GM19467 (cell line): Measurements from ENCODE around the gene FOSL2.

ENCODE experiments used
- ATAC-seq: cut with Tn5 transposase; IDR thresholded peaks from one replicate; pipeline ENCODE4 v1.9.1; 2021; ENCODE audit warnings: mild to moderate bottlenecking, moderate library complexity; ENCODE audit not compliant: unreplicated experiment

The FOSL2 gene

DNA sequence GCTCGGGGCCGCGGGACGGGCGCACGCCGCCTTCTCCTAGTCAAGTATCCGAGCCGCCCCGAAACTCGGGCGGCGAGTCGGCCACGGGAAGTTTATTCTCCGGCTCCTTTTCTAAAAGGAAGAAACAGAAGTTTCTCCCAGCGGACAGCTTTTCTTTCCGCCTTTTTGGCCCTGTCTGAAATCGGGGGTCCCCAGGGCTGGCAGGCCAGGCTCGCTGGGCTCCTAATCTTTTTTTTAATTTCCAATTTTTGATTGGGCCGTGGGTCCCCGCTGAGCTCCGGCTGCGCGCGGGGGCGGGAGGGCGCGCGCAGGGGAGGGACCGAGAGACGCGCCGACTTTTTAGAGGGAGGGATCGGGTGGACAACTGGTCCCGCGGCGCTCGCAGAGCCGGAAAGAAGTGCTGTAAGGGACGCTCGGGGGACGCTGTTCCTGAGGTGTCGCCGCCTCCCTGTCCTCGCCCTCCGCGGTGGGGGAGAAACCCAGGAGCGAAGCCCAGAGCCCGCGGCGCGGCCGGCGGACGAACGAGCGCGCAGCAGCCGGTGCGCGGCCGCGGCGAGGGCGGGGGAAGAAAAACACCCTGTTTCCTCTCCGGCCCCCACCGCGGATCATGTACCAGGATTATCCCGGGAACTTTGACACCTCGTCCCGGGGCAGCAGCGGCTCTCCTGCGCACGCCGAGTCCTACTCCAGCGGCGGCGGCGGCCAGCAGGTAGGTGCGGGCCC, 617 bp downstream of the FOSL2 start:
- ATAC-seq: no peak

DNA sequence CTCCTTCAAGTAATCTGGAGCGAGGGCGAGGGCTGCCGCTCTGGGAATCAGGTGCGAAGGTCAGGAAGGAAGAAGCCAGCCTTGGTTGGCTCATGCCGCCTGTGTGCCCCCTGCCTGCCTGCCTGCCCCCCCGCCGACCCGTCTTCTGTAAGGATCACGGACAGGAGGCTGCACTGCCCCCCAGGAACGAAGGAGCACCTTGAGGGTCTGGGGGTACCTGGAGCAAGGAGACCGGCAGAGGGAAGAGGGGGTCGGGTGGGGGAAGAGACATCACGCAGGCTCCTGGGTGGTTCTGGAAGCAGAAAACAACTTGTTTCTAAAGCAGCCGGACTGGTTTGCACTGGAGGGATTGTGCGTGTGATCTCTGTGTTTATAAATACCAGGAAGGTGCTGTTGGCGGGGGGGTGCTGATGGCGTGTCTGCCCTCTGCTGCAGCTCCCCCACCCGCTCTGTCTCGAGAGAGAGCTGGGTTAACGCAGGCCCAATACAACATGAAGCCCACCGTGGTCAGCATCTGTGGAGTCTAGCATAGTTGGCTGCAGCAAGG, 1.7 kb downstream of the FOSL2 start:
- ATAC-seq: no peak

DNA sequence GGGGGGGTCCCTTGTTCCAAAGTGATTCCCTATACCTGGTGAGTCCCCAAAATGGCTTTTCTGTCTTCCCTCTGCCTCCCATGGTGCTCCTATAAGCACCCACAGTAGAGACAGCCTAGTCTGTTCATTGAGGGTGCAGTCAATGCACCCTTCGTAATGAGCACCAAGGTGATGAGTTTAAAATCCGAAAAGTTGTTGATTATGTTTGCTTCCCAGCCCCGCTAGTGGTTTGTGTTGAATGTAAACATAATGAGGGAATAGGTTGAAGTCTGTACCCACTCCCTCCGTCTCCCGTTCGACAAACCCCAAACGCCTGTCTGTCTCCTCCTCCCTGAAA, 2.3 kb downstream of the FOSL2 start:
- no peak for ATAC-seq

DNA sequence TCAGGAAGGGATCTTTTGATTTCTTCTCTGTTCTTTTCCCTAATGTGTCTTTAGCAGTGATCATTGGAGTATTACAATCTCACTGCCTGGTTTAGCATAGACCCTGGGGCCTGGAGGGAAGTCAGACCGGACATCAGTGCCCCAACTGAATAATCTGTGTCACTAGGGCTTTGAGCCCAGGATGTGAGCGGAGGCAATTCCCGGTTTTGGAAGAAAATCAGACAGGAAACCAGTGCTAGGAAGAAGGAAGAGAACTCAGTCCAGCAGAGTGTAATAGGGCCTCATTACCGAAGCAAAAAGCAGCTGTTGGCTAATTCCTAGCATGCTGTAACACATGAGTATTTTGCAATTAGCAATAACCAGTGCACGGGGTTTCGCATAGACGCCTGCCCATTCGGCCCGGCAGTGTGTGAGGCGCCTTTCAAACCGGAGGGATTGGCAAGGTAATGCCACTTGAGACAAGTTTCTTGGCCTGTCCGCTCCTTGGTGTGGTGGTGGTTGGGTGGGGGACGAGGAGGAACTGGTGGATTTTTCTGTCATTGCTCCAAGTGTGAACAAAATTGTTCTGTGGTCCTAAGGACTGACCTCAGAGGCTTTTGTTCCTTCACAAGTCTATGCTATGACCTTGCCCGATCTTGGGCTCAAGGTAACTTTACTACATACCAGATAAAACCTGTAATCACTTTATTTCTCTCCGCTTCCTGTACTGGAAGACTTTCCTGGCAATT, 2.8 kb downstream of the FOSL2 start:
- ATAC-seq: no peak

DNA sequence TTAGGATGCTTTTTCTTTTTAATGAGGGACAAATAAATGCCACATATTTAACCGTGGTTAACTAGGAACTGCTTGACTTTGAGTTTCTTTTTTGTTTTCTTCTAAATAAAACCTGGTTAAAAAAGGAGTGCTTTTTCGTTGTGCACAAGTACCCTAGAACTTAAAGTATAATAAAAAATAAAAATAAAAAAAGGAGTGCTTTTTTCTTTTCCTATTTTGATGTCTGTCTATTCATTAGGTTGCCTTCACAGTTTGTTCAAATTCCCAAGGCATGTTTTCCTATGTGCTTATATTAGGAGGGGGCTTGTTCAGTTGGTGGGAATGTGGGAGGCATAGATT, 4.4 kb downstream of the FOSL2 start:
- ATAC-seq: no peak

DNA sequence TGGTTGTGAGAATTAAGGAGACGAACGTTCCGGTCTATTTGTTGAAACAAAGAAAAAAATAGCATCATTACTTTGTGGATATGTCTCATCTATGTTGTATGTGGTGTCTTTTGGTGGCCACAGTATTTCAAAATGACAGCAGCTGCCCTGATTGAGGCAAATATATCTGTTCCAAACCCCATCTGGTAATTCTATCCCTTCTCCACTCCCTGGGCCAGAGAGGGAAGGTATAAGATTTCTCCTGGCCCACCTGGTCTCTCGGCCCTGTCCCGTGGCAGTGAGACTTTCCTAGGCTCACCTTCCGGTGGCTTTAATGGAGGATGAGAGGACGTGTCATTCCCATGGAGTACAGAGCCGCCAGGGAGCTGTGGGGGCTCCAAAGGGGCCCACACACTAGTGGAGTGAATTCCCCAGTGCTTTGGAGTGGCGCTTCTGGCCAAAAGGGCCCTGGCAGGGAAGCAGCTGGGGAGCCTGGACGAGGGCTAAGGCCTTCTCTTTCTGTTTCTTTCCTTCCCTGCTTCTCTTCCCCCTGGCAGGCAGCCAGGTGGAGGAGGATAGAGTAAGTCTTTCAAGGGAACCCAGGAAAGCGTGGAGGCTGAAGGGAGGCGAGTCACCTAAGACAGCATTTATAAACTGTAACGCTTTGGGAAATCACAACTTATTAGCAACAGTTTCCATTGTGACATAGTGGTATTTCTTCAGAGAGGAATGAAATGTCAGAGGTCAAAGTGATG, 5.6 kb downstream of the FOSL2 start:
- no peak for ATAC-seq

DNA sequence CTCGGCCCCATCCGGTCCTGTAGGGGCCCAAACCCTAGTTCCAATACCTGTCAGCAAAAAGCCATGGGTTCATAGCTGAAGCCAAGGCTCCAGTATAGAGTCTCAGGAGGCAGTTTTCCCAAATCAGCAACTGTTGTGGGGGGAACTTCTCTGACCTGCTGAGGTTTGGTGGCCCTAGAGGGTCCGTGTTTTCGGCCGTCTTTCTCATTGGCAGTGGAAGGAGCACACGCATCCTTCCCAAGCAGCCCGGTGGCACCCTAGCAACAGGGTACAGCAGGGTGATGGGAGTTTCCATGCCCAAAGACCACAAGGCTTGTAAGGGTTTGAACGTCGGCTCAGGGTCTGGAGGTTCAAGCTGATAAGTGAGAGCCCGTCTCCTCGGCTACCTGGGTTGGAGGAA, 6.6 kb downstream of the FOSL2 start:
- no peak for ATAC-seq

DNA sequence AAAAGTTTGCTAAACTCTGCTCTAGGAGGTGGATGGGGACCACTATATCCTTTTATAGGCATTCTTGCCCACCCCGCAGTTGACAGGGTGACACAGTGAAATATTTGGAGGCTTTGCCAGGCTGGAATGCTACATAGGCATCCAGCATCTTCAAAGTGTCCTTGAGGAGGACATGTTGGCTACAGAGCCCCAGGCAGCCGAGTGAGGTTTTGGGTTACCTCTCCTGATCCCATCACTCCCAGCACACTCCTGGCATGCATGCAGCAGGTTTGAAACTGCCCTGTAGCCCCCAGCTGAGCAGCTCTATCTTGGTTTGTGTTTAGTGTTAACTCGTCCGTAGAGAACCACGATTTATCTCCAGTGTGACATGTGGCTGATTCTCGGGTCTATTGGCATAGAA, 7.3 kb downstream of the FOSL2 start:
- ATAC-seq: no peak

DNA sequence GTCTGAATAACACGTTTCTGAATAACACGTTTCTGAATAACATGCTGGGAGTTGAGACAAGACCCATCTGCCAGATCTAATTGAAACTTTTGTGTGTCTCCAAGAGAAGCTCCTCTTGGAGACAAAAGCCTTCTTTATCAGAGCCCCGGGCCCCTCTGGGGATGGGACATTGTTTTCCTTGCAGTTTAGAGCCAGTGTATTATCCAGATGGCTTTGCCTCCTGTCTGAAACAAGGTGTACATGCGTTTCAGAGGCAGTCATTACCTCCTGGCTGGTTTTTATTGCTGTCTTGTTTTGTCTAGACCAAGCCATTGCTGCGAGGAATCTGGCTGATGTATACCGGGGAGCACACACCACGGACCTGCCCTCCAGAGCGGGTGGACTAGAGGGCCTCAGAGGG, 7.8 kb downstream of the FOSL2 start:
- ATAC-seq: no peak

DNA sequence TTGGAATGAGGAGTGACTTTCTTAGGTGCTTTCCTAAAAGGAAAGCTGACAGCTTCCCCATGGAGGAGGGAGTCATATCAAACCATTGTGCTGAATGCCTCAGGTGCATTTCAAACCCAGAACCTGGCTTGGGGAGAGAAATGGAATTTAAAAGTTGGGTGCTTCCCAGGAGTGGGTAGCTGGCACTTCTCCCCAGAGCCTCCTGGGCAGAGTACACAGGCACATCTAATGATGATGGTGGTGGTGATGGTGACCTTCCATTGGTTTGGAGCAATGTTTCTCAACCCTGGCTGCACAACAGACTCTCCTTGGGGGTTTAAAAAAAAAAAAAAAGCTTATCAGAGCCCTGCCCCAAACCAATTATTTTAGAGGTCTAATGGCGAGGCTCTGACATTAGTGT, 8.3 kb downstream of the FOSL2 start:
- no peak for ATAC-seq

DNA sequence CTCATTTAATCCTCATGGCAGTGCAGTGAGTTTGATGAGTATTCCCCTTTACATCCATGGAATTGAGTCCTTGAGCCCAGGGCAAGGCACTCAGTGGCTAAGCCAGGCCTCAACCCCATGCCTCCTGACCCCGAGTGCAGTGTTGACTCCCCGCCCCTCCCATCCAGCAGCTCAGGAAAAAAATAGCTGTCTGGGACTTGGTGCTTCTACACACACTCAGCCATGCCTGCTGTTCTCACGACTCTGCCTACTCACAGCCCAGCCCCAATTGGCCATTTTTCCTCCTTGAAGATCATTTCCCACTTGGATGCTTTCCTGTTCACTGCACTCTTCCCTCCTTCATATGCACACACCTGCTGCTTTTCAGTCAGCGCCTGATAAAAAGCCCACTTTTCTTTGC, 8.8 kb downstream of the FOSL2 start:
- ATAC-seq: no peak

DNA sequence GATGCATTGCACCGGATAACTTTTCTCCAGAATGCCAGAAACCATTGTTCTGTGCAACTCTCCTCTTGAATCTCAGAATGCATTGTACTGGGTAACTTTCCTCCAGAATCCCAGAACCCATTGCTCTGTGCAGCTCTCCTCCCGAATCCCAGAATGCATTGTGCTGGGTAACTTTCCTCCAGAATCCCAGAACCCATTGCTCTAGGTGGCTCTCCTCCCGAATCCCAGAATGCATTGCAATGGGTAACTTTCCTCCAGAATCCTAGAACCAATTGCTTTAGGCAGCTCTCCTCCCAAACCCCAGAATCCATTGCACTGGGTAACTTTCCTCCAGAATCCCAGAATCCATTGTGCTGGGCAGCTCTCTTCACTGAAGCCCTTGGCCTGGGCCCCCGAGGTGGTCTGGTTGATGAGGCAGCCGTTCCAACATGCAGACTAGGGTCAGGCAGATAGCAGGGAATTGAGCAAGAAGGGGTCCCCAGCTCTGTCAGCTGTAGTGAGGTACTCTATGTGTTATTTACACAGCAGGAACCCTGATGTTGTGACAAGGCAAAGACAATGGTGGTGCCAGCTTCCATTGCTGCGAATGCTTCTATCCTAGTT, 9.4 kb downstream of the FOSL2 start:
- no peak for ATAC-seq

DNA sequence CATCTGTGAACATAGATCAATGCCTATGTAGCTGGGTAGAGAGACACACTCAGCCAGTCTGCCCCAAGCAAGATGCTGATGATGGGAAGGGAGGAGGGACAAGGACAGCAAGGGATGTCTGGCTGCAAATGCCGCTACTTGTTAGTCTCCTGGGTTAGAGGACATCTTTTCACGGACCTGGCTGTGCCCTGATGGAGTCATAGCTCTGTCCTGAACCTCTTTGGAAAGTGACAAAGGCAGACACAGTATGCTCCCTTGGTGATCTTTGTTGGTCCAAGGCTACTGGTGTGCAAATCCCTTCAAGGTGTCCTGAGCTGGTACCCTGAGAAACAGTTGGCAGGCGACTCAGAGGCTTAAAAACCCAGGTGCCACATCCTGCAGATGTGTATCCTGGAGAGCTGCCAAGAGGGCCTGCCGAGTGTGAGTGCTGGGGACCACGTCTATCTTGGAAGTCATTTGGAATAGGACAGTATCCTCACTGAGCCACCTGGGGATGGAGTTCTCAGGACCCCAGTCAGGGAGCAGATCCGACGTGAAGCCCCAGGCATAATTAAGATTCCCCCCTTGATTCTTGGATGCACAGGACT, 10.8 kb downstream of the FOSL2 start:
- ATAC-seq: no peak

DNA sequence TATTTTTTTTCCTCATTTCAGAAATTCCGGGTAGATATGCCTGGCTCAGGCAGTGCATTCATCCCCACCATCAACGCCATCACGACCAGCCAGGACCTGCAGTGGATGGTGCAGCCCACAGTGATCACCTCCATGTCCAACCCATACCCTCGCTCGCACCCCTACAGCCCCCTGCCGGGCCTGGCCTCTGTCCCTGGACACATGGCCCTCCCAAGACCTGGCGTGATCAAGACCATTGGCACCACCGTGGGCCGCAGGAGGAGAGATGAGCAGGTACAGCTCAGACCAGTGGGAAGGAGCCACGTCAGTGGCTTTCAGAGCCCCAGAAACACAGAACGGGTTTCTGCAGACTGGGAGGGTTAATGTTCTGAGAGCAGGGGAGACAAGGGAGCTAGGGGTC, 11.4 kb downstream of the FOSL2 start:
- ATAC-seq: no peak

DNA sequence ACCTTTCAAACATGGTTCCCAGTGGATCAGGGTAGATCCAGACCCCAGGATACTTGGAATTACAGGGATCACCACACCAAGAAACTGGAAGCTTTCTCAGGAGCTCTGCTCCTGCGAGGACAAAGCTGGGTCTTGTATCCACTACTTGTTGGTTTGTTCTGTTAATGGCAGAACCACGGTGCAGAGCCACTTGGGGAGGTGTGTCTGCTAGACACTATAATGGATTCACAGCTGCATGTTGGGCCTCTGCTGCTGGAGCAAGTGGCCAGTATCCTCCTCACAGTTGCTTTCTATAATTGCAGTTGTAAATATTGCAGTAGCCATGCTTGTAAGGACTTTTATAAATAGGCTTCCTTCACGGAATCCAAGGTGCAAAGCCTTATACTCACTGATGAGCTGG, 12.9 kb downstream of the FOSL2 start:
- no peak for ATAC-seq

DNA sequence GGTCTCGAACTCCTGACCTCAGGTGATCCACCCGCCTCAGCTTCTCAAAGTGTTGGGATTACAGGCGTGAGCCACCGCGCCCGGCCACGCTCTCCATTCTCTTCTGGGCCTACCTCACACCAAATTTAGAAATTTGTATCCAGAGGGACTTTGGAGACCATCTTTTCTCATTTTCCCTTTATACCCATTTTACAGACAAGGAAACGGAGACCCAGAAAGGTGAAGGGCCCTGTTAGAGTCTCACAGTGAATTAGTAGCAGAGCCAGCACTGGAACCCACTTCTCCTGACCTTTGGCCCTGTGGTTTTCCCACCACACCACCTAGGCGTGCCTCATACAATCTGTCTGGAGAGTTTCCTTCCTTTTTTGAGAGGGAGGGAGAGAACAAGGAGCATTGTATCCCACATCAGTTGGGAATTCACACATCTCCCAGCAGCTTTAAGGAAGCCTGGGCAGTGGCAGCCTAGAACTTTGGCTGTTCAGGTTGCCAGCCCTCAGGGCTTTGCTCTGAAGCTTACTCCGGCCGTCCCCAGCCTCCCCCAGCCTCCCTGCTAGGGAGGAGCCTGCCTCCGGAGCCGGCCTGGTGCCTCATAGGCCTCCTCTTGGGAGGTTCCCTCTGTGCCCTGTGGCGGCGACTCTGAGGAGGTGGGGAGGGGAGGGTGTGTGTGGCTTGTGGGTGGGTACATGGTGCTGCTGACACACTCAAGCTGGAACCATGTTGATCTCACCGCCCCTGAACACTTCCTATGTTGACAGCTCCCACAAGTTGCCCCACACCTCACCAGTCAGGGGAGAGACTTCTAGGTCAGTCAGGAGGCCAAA, 13.8 kb downstream of the FOSL2 start:
- ATAC-seq: no peak

DNA sequence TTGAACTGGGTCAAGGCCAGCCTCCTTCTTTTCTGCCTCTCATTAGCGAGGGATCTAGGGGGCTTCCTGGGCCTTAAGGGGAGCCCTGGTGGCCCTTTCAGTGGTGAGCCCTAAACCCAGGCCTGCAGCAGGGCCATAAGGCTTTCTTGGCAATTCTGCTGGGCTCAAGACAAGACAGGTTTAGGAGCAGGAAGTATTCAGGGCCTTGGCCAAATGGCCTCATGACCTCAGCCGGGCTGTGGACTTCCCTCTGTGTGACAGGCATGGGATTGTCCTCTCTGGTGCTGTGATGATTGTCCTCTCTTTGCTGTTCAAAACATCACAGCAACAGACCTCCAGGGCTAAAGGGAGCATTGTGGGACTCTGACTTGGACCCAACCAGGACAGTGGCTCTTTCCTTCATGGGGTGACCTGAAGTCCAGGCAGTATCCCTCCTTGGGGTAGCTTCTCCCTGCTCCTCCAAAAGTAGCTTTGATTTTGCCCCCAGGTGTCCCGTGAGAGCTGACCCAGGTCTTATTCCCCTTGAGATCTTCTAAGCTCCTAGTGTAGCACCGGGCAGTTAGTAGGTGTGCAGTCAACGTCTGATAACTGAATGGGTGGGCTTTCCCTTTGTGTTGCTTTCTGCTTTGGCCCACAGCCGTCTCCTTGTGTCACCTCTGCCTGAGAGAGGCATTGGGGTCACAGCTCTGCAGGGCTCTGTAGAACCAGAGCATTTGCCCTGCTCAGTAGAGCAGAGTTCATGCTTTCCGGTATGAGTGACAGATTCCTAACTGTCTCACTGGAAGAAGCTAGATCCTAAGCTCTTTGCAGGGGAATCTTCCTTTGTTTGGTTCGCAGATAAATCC, 14.7 kb downstream of the FOSL2 start:
- no peak for ATAC-seq

DNA sequence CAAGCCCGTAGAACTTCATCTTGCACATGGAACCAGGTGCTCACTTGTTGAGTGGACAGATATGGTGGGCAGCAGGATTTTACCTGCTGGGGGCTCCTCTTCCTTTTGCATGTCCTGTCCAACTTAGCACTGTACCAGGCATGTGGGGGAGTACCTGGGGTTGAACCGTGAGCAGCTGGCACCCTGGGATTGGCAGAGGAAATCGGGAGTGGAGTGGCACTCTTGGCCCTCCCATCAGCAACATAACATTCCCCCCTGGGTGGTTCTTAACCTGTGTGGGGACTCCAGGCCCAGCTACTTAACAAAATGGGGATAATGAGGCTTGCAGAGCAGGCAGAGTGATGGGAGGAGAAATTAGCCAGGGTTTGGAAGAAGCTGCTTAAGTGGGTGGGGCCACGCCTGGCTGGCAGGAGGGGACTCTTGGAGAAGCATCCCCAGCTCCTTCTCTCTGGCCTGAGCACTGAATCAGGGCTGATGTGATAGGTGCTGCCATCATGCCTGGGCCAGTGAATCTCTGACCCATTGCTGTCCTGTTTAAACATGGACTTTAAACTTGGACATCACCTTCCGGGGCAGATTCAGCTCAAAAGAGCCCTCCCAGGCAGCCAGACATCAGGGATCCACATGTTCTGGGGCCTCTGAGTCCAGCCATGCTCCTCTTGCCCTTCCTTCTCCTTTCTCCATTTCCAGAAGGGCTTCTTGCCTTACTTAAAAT, 15.5 kb downstream of the FOSL2 start:
- no peak for ATAC-seq
